ENCODE measurements around the gene HMOX1.

- no peak for TF ChIP-seq CTCF (IDR thresholded peaks at IDR 0.05; ENCODE audit: low read depth, low read length, poor library complexity, severe bottlenecking)
- no peak for TF ChIP-seq EZH2phosphoT487 (IDR thresholded peaks at IDR 0.05; ENCODE audit: borderline replicate concordance, low read length)
Observed at GRCh38 chr22:35332278-35332677, 48.6 kb upstream of the HMOX1 start.

Measured in DOHH2 (cell line).